K562 (cell line): ENCODE measurements around the gene KAZALD1.

Source experiments
- CTCF ChIP-seq, 3 experiments: IDR thresholded peaks in 2 of 3; conservative IDR thresholded peaks in 1 of 3; 2 replicates each; pipeline ENCODE4 v1.5.1; 2011 to 2012; ENCODE audit warnings: low read length in 3 of 3, mild to moderate bottlenecking in 3 of 3, control low read depth in 2 of 3, improper control_type of control experiment in 1 of 3, inconsistent platforms in 1 of 3, low read depth in 1 of 3, mixed read lengths in 1 of 3, moderate library complexity in 1 of 3; ENCODE audit not compliant: insufficient read depth in 2 of 3
- FOS ChIP-seq: IDR thresholded peaks from 3 replicates; pipeline ENCODE4 v1.6.1; 2011; ENCODE audit not compliant: insufficient read length; ENCODE audit errors: extremely low read depth
- ZBTB17 ChIP-seq: fragments of 450-650 bp; formaldehyde crosslinking; IDR thresholded peaks from 2 replicates; pipeline ENCODE4 v1.4.0; 2020; ENCODE audit warnings: mild to moderate bottlenecking

GRCh38 chr10:101112799-101113594 is 51.2 kb downstream of the KAZALD1 start:
- TF ChIP-seq FOS (no peak), CTCF (IDR thresholded peaks at IDR 0.05 in 2 of 3, conservative IDR thresholded peaks at IDR 0.05 in 1 of 3; ENCODE audit: insufficient read depth in 2 of 3, low read depth in 1 of 3, low read length in 3 of 3) (no peak), ZBTB17 (CRISPR knock-in tag) (no peak)
